ENCODE data around the gene LPP. TPM values are rescaled to one million over a fixed set of nuclear protein-coding genes. Genes with fewer than 3 reads are reported as not detected.

The LPP gene
- total and polyA plus RNA-seq, 10 of the 15 experiments (the other 5 are each of a cell fraction or from before 2014, with no cell fraction given), result under 0.01 to 0.62 (median 0.03) TPM

GRCh38 chr3:188506446-188506845, 352.5 kb downstream of the LPP start:
- RAD21 ChIA-PET (ENCODE audit: unreplicated experiment), result no interaction called here
- POLR2A ChIA-PET, result no interaction called here
- H3K4me2 ChIP-seq (ENCODE audit: control insufficient read depth, insufficient read depth), result no peak overlapping the region
- DNase-seq (ENCODE audit: low read depth, low spot score) (no peak), ATAC-seq (no peak), FAIRE-seq (no peak)
- intact Hi-C loops (cut with micrococcal nuclease; ENCODE audit: unreplicated experiment), result no loop called here
- no peak overlapping the region for H2AFZ ChIP-seq (ENCODE audit: control insufficient read depth, low read depth, low read length)
- H3K9me3 ChIP-seq (replicated peaks; ENCODE audit: control insufficient read depth, insufficient read depth, low read length), result no peaks in the 10 kb centered on the region; the same call in 1 of the 3 replicates
- no peaks in the 10 kb centered on the region for H3K79me2 ChIP-seq (ENCODE audit: control insufficient read depth, insufficient read depth, low read length)
- no peaks in the 10 kb centered on the region for H3K36me3 ChIP-seq (ENCODE audit: control insufficient read depth in 2 of 2, insufficient read depth in 2 of 2, low read length in 1 of 2)
- in situ Hi-C loops (cut with MboI), result no loop called here
- no peak overlapping the region for H3K4me3 ChIP-seq
- CTCF ChIA-PET, result no interaction called here
- 19% methylated on average over 1 of the region's 1 CpG for WGBS (ENCODE audit: insufficient coverage, insufficient replicate concordance, low lambda C conversion rate, missing lambda C conversion rate)
- H3K27ac ChIP-seq (ENCODE audit: control insufficient read depth, insufficient read depth), result no peak overlapping the region
- no TSS peak for BruUV-seq (replicated peaks)
- H4K20me1 ChIP-seq (ENCODE audit: control insufficient read depth, insufficient read depth), result no peaks in the 10 kb centered on the region
- H3K27me3 ChIP-seq (replicated peaks in 1 of 2; ENCODE audit: control insufficient read depth in 2 of 2, insufficient read depth in 2 of 2, low read length in 1 of 2), result no peaks in the 10 kb centered on the region
- no peaks in the 10 kb centered on the region for H3K4me1 ChIP-seq (ENCODE audit: control insufficient read depth, insufficient read depth, low read length)
- SMC1A ChIA-PET (ENCODE audit: uncharacterized antibody, unreplicated experiment), result no interaction called here
- H3K9ac ChIP-seq (ENCODE audit: control insufficient read depth, insufficient read depth, low read length), result no peak overlapping the region
- TF ChIP-seq RFX5 (IDR thresholded peaks at IDR 0.05; ENCODE audit: low read depth, low read length) (no peak), RUNX3 (IDR thresholded peaks at IDR 0.05; ENCODE audit: low read length) (no peak), SMAD5 (IDR thresholded peaks at IDR 0.05; ENCODE audit: low read depth) (no peak), ZBED1 (IDR thresholded peaks at IDR 0.05; ENCODE audit: borderline replicate concordance) (no peak), FOS (IDR thresholded peaks at IDR 0.05; ENCODE audit: borderline replicate concordance, extremely low read depth, insufficient read length) (no peak), PKNOX1 (IDR thresholded peaks at IDR 0.05) (no peak), NR2C2 (IDR thresholded peaks at IDR 0.05; ENCODE audit: borderline replicate concordance, control insufficient read depth, insufficient read length, low read depth) (no peak), BRCA1 (IDR thresholded peaks at IDR 0.05; ENCODE audit: low read depth, low read length) (no peak), RAD21 (IDR thresholded peaks at IDR 0.05; ENCODE audit: insufficient read depth, low read depth, low read length) (no peak), BACH1 (IDR thresholded peaks at IDR 0.05; ENCODE audit: borderline replicate concordance) (no peak), ZSCAN29 (IDR thresholded peaks at IDR 0.05) (no peak), NRF1 (conservative IDR thresholded peaks at IDR 0.05; ENCODE audit: low read depth, low read length) (no peak), MEF2A (IDR thresholded peaks at IDR 0.05; ENCODE audit: insufficient read depth, low read depth, low read length) (no peak), NFXL1 (IDR thresholded peaks at IDR 0.05; ENCODE audit: borderline replicate concordance) (no peak), SUPT20H (IDR thresholded peaks at IDR 0.05; ENCODE audit: borderline replicate concordance, control insufficient read depth, low read depth, low read length) (no peak)
- TF ChIP-seq, protein P1, sequence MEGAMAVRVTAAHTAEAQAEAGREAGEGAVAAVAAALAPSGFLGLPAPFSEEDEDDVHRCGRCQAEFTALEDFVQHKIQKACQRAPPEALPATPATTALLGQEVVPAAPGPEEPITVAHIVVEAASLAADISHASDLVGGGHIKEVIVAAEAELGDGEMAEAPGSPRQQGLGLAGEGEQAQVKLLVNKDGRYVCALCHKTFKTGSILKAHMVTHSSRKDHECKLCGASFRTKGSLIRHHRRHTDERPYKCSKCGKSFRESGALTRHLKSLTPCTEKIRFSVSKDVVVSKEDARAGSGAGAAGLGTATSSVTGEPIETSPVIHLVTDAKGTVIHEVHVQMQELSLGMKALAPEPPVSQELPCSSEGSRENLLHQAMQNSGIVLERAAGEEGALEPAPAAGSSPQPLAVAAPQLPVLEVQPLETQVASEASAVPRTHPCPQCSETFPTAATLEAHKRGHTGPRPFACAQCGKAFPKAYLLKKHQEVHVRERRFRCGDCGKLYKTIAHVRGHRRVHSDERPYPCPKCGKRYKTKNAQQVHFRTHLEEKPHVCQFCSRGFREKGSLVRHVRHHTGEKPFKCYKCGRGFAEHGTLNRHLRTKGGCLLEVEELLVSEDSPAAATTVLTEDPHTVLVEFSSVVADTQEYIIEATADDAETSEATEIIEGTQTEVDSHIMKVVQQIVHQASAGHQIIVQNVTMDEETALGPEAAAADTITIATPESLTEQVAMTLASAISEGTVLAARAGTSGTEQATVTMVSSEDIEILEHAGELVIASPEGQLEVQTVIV (IDR thresholded peaks at IDR 0.05; ENCODE audit: borderline replicate concordance, partially characterized antibody), result no peak
- TF ChIP-seq, protein P2, sequence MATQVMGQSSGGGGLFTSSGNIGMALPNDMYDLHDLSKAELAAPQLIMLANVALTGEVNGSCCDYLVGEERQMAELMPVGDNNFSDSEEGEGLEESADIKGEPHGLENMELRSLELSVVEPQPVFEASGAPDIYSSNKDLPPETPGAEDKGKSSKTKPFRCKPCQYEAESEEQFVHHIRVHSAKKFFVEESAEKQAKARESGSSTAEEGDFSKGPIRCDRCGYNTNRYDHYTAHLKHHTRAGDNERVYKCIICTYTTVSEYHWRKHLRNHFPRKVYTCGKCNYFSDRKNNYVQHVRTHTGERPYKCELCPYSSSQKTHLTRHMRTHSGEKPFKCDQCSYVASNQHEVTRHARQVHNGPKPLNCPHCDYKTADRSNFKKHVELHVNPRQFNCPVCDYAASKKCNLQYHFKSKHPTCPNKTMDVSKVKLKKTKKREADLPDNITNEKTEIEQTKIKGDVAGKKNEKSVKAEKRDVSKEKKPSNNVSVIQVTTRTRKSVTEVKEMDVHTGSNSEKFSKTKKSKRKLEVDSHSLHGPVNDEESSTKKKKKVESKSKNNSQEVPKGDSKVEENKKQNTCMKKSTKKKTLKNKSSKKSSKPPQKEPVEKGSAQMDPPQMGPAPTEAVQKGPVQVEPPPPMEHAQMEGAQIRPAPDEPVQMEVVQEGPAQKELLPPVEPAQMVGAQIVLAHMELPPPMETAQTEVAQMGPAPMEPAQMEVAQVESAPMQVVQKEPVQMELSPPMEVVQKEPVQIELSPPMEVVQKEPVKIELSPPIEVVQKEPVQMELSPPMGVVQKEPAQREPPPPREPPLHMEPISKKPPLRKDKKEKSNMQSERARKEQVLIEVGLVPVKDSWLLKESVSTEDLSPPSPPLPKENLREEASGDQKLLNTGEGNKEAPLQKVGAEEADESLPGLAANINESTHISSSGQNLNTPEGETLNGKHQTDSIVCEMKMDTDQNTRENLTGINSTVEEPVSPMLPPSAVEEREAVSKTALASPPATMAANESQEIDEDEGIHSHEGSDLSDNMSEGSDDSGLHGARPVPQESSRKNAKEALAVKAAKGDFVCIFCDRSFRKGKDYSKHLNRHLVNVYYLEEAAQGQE (IDR thresholded peaks at IDR 0.05; ENCODE audit: low read depth, low read length), result no peak

All from GM12878 (cell line).